ENCODE results near the gene PPARG. TPM values are rescaled to one million over a fixed set of nuclear protein-coding genes. Genes with fewer than 3 reads are reported as not detected.
"Not testable (repeated sequence)": the region's sequence is repeated elsewhere in the genome, so short reads cannot be mapped to it uniquely, and the experiment has no call there.

The PPARG gene
- total and polyA plus RNA-seq, 4 donors: 8.3 to 41.4 (median 26.2) TPM

DNA sequence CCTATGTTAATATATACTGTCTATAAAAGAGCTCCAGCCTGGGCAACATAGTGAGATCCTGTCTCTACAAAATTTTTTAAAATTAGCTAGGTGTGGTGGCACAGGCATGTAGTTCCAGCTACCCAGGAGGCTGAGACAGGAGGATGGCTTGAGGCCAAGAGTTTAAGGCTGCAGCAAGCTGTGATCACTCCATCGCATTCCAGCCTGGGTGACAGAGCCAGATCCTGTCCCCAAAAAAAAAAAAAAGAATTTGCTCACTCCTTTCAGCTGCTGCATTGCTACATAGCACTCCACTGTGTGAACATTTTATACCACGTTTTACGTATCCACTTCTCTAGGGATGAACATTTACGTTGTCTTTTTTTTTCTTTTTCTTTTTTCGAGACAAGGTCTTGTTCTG, 189.5 kb downstream of the PPARG start:
- Histone ChIP-seq H3K27me3 (ENCODE audit: control insufficient read depth in 3 of 3, insufficient read depth in 3 of 3, low read length in 2 of 3) (no peaks in the 10 kb centered on the region), H3K4me3 (no peak overlapping the region), H3K9ac (ENCODE audit: insufficient read depth in 1 of 2, low read length in 2 of 2) (no peak overlapping the region), H3K4me1 (ENCODE audit: control insufficient read depth in 5 of 5, insufficient read depth in 5 of 5, low read length in 5 of 5) (peaks cover 0 to 11% (median 6%) of the 10 kb centered on the region in 5 donors), H3K36me3 (ENCODE audit: control insufficient read depth in 4 of 4, insufficient read depth in 4 of 4, low read length in 4 of 4) (no peaks in the 10 kb centered on the region), H3K27ac (ENCODE audit: low read depth in 1 of 2, low read length in 1 of 2) (no peak overlapping the region), H3K9me3 (ENCODE audit: control insufficient read depth in 4 of 4, insufficient read depth in 3 of 4, low read length in 3 of 4) (no peaks in the 10 kb centered on the region)
- TF ChIP-seq, protein P1, sequence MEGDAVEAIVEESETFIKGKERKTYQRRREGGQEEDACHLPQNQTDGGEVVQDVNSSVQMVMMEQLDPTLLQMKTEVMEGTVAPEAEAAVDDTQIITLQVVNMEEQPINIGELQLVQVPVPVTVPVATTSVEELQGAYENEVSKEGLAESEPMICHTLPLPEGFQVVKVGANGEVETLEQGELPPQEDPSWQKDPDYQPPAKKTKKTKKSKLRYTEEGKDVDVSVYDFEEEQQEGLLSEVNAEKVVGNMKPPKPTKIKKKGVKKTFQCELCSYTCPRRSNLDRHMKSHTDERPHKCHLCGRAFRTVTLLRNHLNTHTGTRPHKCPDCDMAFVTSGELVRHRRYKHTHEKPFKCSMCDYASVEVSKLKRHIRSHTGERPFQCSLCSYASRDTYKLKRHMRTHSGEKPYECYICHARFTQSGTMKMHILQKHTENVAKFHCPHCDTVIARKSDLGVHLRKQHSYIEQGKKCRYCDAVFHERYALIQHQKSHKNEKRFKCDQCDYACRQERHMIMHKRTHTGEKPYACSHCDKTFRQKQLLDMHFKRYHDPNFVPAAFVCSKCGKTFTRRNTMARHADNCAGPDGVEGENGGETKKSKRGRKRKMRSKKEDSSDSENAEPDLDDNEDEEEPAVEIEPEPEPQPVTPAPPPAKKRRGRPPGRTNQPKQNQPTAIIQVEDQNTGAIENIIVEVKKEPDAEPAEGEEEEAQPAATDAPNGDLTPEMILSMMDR (IDR thresholded peaks at IDR 0.05; ENCODE audit: control extremely low read depth, extremely low read depth): no peak
- 76% methylated on average over 5 of the region's 5 CpGs for WGBS, 2 donors
- ATAC-seq (ENCODE audit: insufficient read depth, low FRiP score) (no peak), DNase-seq (peak in 1 of 3 donors; percentile 29)

DNA sequence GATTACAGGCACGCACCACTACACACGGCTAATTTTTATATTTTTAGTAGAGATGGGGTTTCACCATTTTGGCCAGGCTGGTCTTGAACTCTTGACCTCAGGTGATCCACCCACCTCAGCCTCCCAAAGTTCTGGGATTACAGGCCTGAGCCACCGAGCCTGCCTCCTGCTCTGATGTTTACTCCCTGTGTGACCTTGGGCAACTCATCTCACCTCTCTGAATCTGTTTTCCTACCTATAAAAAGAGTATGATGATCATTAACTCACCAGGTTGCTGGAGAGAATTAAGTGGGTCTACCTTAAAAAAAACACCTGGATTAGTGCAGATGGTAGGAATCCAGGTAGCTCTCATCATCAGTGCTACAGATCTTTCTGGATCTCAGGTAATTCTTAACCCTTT, 190.3 kb downstream of the PPARG start:
- not testable (repeated sequence) for H3K9ac ChIP-seq (ENCODE audit: insufficient read depth in 1 of 2, low read length in 2 of 2); H3K27me3 ChIP-seq (ENCODE audit: control insufficient read depth in 3 of 3, insufficient read depth in 3 of 3, low read length in 2 of 3); ATAC-seq (ENCODE audit: insufficient read depth, low FRiP score); H3K4me3 ChIP-seq; H3K36me3 ChIP-seq (ENCODE audit: control insufficient read depth in 4 of 4, insufficient read depth in 4 of 4, low read length in 4 of 4); H3K9me3 ChIP-seq (ENCODE audit: control insufficient read depth in 4 of 4, insufficient read depth in 3 of 4, low read length in 3 of 4); DNase-seq; H3K27ac ChIP-seq (ENCODE audit: low read depth in 1 of 2, low read length in 1 of 2)
- H3K4me1 ChIP-seq (ENCODE audit: control insufficient read depth in 5 of 5, insufficient read depth in 5 of 5, low read length in 5 of 5): peaks cover 0 to 18% (median 10%) of the 10 kb centered on the region in 5 donors
- 89% methylated on average over 3 of the region's 3 CpGs for WGBS, 2 donors

DNA sequence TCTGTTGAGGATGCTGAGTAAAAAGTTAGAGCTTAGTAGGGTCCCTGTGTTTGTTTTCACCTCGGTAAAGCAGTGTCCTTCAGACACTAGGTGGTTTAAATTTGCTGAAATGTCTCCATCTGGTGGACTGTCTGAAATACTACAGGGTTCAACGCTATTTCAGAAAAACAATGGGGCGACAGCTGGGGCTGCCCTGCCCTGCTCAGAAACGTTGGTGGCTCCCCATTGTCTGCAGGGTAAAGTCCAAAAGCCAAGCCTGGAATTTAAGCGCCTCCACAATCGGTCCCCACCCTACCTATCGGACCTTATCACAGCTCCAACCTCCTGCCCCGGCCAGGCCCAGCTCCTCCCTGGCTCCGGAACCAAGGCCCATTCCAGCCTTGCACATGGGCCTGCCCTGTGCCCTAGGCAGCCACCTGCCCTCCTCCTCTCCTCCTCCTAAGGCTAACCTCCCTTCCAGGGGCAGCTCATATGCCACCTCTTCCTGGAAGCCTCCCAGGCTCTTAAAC, 191.1 kb downstream of the PPARG start:
- ATAC-seq (ENCODE audit: insufficient read depth, low FRiP score): no peak
- WGBS, 2 donors: 21 to 26% methylated on average over 9 of the region's 9 CpGs
- no peak overlapping the region for H3K4me3 ChIP-seq
- DNase-seq: peak; percentile 27 to 73 (median 67)
- no peak overlapping the region for H3K9ac ChIP-seq (ENCODE audit: insufficient read depth in 1 of 2, low read length in 2 of 2)
- no peaks in the 10 kb centered on the region for H3K36me3 ChIP-seq (ENCODE audit: control insufficient read depth in 4 of 4, insufficient read depth in 4 of 4, low read length in 4 of 4)
- H3K27me3 ChIP-seq (ENCODE audit: control insufficient read depth in 3 of 3, insufficient read depth in 3 of 3, low read length in 2 of 3): no peaks in the 10 kb centered on the region
- H3K4me1 ChIP-seq (ENCODE audit: control insufficient read depth in 5 of 5, insufficient read depth in 5 of 5, low read length in 5 of 5): peaks cover 0 to 20% (median 10%) of the 10 kb centered on the region in 5 donors
- peak overlapping the region in 1 of 2 donors; percentile 37 for H3K27ac ChIP-seq (ENCODE audit: low read depth in 1 of 2, low read length in 1 of 2)
- TF ChIP-seq, protein P1 (IDR thresholded peaks at IDR 0.05; ENCODE audit: control extremely low read depth, extremely low read depth): peak; percentile 54
- no peaks in the 10 kb centered on the region for H3K9me3 ChIP-seq (ENCODE audit: control insufficient read depth in 4 of 4, insufficient read depth in 3 of 4, low read length in 3 of 4)

DNA sequence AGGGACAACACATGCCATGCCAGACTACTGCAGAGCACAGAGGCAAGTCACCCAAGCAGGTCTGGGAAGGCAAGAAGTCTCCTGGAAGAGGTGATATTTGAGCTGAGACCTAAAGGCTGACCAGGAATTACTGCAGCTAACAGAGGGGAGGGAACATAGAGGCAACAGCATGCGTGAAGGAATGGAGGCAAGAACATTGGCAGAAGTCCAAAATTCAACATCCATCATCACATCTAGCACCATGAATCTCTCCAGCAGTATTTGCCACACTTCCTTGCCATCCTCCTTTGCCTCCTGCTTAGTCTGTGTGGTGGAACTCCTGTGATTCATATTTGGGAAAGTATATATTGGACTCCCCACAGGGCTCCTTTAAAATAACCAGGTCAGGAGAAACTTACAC, 194.5 kb downstream of the PPARG start:
- Histone ChIP-seq H3K27me3 (ENCODE audit: control insufficient read depth in 3 of 3, insufficient read depth in 3 of 3, low read length in 2 of 3) (no peaks in the 10 kb centered on the region), H3K27ac (ENCODE audit: low read depth in 1 of 2, low read length in 1 of 2) (peak overlapping the region in 1 of 2 donors; percentile 76), H3K4me3 (no peak overlapping the region), H3K9ac (ENCODE audit: insufficient read depth in 1 of 2, low read length in 2 of 2) (peak overlapping the region in 1 of 2 donors; percentile 8), H3K4me1 (ENCODE audit: control insufficient read depth in 5 of 5, insufficient read depth in 5 of 5, low read length in 5 of 5) (peaks cover 0 to 15% (median 10%) of the 10 kb centered on the region in 5 donors), H3K9me3 (ENCODE audit: control insufficient read depth in 4 of 4, insufficient read depth in 3 of 4, low read length in 3 of 4) (no peaks in the 10 kb centered on the region), H3K36me3 (ENCODE audit: control insufficient read depth in 4 of 4, insufficient read depth in 4 of 4, low read length in 4 of 4) (no peaks in the 10 kb centered on the region)
- WGBS, 2 donors: 19 to 32% methylated on average over 1 of the region's 1 CpG
- no peak for ATAC-seq (ENCODE audit: insufficient read depth, low FRiP score)
- TF ChIP-seq, protein P1 (IDR thresholded peaks at IDR 0.05; ENCODE audit: control extremely low read depth, extremely low read depth): no peak
- peak in 1 of 3 donors; percentile 45 for DNase-seq

Data from lung (tissue), 12 donors.